ENCODE data around the gene DCBLD1.

DNA sequence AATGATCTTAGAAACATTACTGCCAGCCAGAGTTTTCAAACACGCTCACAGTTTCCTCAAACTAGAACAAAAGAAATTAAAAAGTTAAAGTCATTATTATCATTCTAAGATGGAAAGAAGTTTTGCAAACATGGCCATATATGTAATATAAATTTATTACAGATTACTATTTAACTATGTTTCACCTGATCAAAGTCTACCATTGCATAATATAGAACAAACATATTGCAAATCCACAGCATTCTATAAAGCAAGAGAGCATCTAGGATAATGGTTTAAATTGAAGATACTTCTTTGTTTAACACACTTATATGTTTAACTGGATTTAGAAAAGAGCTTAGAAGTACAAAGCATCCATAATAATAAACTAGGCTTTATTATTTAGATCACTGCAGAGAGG, 26.2 kb upstream of the DCBLD1 start:
- TF ChIP-seq ELF1 (CRISPR knock-in tag; IDR thresholded peaks at IDR 0.05) (no peak), FOSL2 (CRISPR knock-in tag; IDR thresholded peaks at IDR 0.05) (no peak), POLR2AphosphoS5 (IDR thresholded peaks at IDR 0.05; ENCODE audit: low read depth, low read length) (no peak), ZFP36 (IDR thresholded peaks at IDR 0.05; ENCODE audit: borderline replicate concordance, low read depth, low read length, partially characterized antibody) (no peak), TCF7 (IDR thresholded peaks at IDR 0.05; ENCODE audit: low read depth) (no peak), ZBTB20 (CRISPR knock-in tag; IDR thresholded peaks at IDR 0.05; ENCODE audit: borderline replicate concordance, low read depth) (no peak), ETV5 (CRISPR knock-in tag; IDR thresholded peaks at IDR 0.05; ENCODE audit: borderline replicate concordance) (no peak)
- TF ChIP-seq, protein P1, sequence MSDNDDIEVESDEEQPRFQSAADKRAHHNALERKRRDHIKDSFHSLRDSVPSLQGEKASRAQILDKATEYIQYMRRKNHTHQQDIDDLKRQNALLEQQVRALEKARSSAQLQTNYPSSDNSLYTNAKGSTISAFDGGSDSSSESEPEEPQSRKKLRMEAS (IDR thresholded peaks at IDR 0.05): no peak
